K562 (cell line): ENCODE results near the gene ELK1. TPM values are rescaled to one million over a fixed set of nuclear protein-coding genes. Genes with fewer than 3 reads are reported as not detected.
A peak's percentile ranks its signal among the peaks of the same experiment; 100 is the strongest.

Experiments
- ATF7 ChIP-seq: fragments of 450-650 bp; IDR thresholded peaks from 2 replicates; pipeline ENCODE4 v1.7.1; 2014; ENCODE audit warnings: mild to moderate bottlenecking, moderate library complexity
- CBX2 ChIP-seq: fragments of 200-600 bp; sonication (generic); IDR thresholded peaks from one replicate; pipeline ENCODE4 v1.6.1; 2012; ENCODE audit warnings: mild to moderate bottlenecking, low read length, inconsistent platforms; ENCODE audit not compliant: insufficient read depth, poor library complexity, severe bottlenecking
- DMBX1 ChIP-seq: fragments of 250-450 bp; sonication (Bioruptor Pico); IDR thresholded peaks from 2 replicates; pipeline ENCODE4 v1.8.0; 2022; ENCODE audit warnings: inconsistent platforms, mild to moderate bottlenecking, moderate library complexity, borderline replicate concordance
- EP400 ChIP-seq: fragments of 450-650 bp; IDR thresholded peaks from 2 replicates; pipeline ENCODE4 v1.6.1; 2017; ENCODE audit warnings: antibody characterized with exemption, mild to moderate bottlenecking, moderate library complexity
- NCOR1 ChIP-seq: fragments of 450-650 bp; IDR thresholded peaks from 2 replicates; pipeline ENCODE4 v1.6.1; 2016; ENCODE audit warnings: mild to moderate bottlenecking, moderate library complexity
- NFE2 ChIP-seq: IDR thresholded peaks from 2 replicates; pipeline ENCODE4 v1.6.1; 2014; ENCODE audit warnings: antibody characterized with exemption, low read depth
- PHB2 ChIP-seq: fragments of 450-650 bp; IDR thresholded peaks from 2 replicates; pipeline ENCODE4 v1.6.1; 2017; ENCODE audit warnings: low read depth
- PKNOX1 ChIP-seq: fragments of 450-650 bp; IDR thresholded peaks from 2 replicates; pipeline ENCODE4 v1.6.1; 2016
- RREB1 ChIP-seq: fragments of 250-450 bp; sonication (Bioruptor Pico); IDR thresholded peaks from 2 replicates; pipeline ENCODE4 v1.4.0; 2020
- TAL1 ChIP-seq: fragments of 450-650 bp; IDR thresholded peaks from 2 replicates; pipeline ENCODE4 v1.6.1; 2016; ENCODE audit warnings: mild to moderate bottlenecking
- TARDBP ChIP-seq: fragments of 450-650 bp; IDR thresholded peaks from 2 replicates; pipeline ENCODE4 v1.6.1; 2016
- TEAD4 ChIP-seq, 2 experiments: sonication (generic) in 1 of 2; formaldehyde crosslinking in 1 of 2; IDR thresholded peaks; 2 replicates each; pipeline versions ENCODE4 v1.6.1 to v1.8.0; 2012 to 2022; ENCODE audit warnings: borderline replicate concordance in 1 of 2, inconsistent platforms in 1 of 2, low read length in 1 of 2, mild to moderate bottlenecking in 1 of 2, missing genetic modification reagents in 1 of 2
- ZEB2 ChIP-seq: fragments of 450-650 bp; IDR thresholded peaks from 2 replicates; pipeline ENCODE4 v1.6.1; 2016
- polyA plus RNA-seq, 8 experiments: library from polyadenylated mRNA; depleted of rRNA in 4 of 8; stranded (reverse) in 5 of 8; unstranded in 3 of 8; fragments of >200 nt; fragmentation: Nextera tagmentation in 2 of 8; fragmentation: Illumina TruSeq in 1 of 8; extraction: Ambion mirVana in 2 of 8; extraction: Trizol in 1 of 8; gene quantifications; 2 replicates each; pipeline versions ENCODE4 v1.2.1 to v1.2.3, GENCODE V29; 2011 to 2014; ENCODE audit warnings: inconsistent platforms in 1 of 8, missing spikeins in 1 of 8
- total RNA-seq, 7 experiments: library from RNA; depleted of rRNA in 6 of 7; stranded (reverse); fragments of >200 nt in 6 of 7; fragmentation: Illumina TruSeq in 2 of 7; extraction: Trizol in 2 of 7; gene quantifications; 2 replicates each; pipeline versions ENCODE4 v1.2.1 to v1.2.3, GENCODE V29; 2011 to 2021; ENCODE audit warnings: low replicate concordance in 1 of 7
- TF ChIP-seq, protein P1 (sequence below): conservative IDR thresholded peaks from 2 replicates; pipeline ENCODE4 v1.6.1; 2011; ENCODE audit warnings: low read depth, mild to moderate bottlenecking, low read length; ENCODE audit not compliant: control insufficient read depth
- TF ChIP-seq, protein P2 (sequence below): fragments of 250-450 bp; sonication (Bioruptor Pico); IDR thresholded peaks from 2 replicates; pipeline ENCODE4 v1.5.0; 2021
- TF ChIP-seq, protein P3 (sequence below), 3 experiments: IDR thresholded peaks in 2 of 3; conservative IDR thresholded peaks in 1 of 3; 2 replicates each; pipeline ENCODE4 v1.5.1; 2011 to 2012; ENCODE audit warnings: low read length in 3 of 3, mild to moderate bottlenecking in 3 of 3, control low read depth in 2 of 3, improper control_type of control experiment in 1 of 3, inconsistent platforms in 1 of 3, low read depth in 1 of 3, mixed read lengths in 1 of 3, moderate library complexity in 1 of 3; ENCODE audit not compliant: insufficient read depth in 2 of 3

Gene ELK1
- total and polyA plus RNA-seq, 9 of the 15 experiments (the other 6 are each of a cell fraction or from before 2014, with no cell fraction given) = 4.4 to 74.9 (median 26.5) TPM

DNA sequence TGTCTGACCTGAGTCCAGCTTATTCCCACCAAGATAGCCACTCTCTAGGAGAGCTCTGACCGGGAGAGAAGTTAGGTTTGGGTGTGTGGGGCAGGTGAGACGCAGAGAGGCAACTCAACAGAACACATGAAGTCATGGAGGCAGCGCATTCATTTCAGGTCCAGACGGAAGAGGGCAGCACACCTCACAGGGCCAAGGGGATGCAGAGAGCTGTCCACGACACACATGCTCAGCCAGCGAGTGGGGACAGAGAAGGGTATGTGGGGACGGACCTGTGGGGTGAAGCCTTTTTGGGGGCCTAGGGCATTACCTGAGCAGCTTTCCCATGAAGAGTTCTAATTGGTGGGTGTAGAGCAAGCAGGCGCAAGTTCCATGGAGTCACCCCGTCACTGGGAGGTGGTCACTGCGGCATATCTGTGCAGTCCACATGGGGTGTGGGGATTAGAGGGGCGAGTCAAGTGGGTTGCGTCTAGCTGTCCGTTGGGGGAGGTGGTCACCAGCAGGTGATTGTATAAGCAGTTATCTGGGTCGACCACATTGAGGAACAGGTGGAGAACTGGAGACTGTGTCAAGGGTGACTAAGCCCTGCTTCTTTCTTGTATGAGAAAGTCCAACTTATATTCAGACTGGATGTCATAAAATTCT lies 32.9 kb upstream of the ELK1 start (continued):
- TF ChIP-seq RREB1 = no peak
- peak; percentile 99 for TF ChIP-seq NCOR1
- peak; percentile 98 for TF ChIP-seq TEAD4 (IDR thresholded peaks at IDR 0.05; ENCODE audit: low read length)
- no peak for TF ChIP-seq TEAD4 (CRISPR knock-in tag; IDR thresholded peaks at IDR 0.05; ENCODE audit: borderline replicate concordance)
- TF ChIP-seq ZEB2 = peak; percentile 95
- peak; percentile 97 for TF ChIP-seq TAL1
- no peak for TF ChIP-seq CBX2
- TF ChIP-seq, protein P1, sequence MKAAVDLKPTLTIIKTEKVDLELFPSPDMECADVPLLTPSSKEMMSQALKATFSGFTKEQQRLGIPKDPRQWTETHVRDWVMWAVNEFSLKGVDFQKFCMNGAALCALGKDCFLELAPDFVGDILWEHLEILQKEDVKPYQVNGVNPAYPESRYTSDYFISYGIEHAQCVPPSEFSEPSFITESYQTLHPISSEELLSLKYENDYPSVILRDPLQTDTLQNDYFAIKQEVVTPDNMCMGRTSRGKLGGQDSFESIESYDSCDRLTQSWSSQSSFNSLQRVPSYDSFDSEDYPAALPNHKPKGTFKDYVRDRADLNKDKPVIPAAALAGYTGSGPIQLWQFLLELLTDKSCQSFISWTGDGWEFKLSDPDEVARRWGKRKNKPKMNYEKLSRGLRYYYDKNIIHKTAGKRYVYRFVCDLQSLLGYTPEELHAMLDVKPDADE = peak; percentile 73; the same call in 1 of the 2 replicates
- TF ChIP-seq PHB2 = peak; percentile 94
- TF ChIP-seq NFE2 = peak; percentile 58
- TF ChIP-seq, protein P2, sequence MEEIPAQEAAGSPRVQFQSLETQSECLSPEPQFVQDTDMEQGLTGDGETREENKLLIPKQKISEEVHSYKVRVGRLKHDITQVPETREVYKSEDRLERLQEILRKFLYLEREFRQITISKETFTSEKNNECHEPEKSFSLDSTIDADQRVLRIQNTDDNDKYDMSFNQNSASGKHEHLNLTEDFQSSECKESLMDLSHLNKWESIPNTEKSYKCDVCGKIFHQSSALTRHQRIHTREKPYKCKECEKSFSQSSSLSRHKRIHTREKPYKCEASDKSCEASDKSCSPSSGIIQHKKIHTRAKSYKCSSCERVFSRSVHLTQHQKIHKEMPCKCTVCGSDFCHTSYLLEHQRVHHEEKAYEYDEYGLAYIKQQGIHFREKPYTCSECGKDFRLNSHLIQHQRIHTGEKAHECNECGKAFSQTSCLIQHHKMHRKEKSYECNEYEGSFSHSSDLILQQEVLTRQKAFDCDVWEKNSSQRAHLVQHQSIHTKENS (CRISPR knock-in tag) = no peak
- TF ChIP-seq TARDBP = peak; percentile 66; the same call in 1 of the 2 replicates
- TF ChIP-seq PKNOX1 = peak; percentile 37; the same call in 1 of the 2 replicates
- TF ChIP-seq, protein P3, sequence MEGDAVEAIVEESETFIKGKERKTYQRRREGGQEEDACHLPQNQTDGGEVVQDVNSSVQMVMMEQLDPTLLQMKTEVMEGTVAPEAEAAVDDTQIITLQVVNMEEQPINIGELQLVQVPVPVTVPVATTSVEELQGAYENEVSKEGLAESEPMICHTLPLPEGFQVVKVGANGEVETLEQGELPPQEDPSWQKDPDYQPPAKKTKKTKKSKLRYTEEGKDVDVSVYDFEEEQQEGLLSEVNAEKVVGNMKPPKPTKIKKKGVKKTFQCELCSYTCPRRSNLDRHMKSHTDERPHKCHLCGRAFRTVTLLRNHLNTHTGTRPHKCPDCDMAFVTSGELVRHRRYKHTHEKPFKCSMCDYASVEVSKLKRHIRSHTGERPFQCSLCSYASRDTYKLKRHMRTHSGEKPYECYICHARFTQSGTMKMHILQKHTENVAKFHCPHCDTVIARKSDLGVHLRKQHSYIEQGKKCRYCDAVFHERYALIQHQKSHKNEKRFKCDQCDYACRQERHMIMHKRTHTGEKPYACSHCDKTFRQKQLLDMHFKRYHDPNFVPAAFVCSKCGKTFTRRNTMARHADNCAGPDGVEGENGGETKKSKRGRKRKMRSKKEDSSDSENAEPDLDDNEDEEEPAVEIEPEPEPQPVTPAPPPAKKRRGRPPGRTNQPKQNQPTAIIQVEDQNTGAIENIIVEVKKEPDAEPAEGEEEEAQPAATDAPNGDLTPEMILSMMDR (IDR thresholded peaks at IDR 0.05 in 2 of 3, conservative IDR thresholded peaks at IDR 0.05 in 1 of 3; ENCODE audit: insufficient read depth in 2 of 3, low read depth in 1 of 3, low read length in 3 of 3) = peak; percentile 54 to 78 (median 59)
- TF ChIP-seq EP400 = no peak; the same call in 1 of the 2 replicates
- TF ChIP-seq DMBX1 (CRISPR knock-in tag) = peak; percentile 82
- TF ChIP-seq ATF7 = peak; percentile 69
